CD4-positive, CD25-positive, alpha-beta regulatory T cell (primary cell): ENCODE results near the gene DRAXIN. TPM values are rescaled to one million over a fixed set of nuclear protein-coding genes. Genes with fewer than 3 reads are reported as not detected.

Source experiments
- ATAC-seq, 2 donors: fragments of 150-1000 bp; cut with Tn5 transposase; one replicate each; pipeline ENCODE4 v1.10.0; 2021; ENCODE audit warnings: low read depth in 2 of 2, moderate number of reproducible peaks in 2 of 2, moderate library complexity in 1 of 2
- DNase-seq, 3 donors: peaks; one replicate each; pipeline versions ENCODE4 v3.0.0 to v3.0.0-alpha.2; 2012 to 2022; ENCODE audit warnings: mixed read lengths in 1 of 3
- H3K27ac ChIP-seq: one replicate; pipeline ENCODE4 v1.7.0; 2013; ENCODE audit warnings: mild to moderate bottlenecking, low read length; ENCODE audit not compliant: insufficient read depth, poor library complexity, severe bottlenecking
- H3K27me3 ChIP-seq: one replicate; pipeline ENCODE4 v1.7.0; 2013; ENCODE audit warnings: low read length; ENCODE audit not compliant: control insufficient read depth, insufficient read depth
- H3K36me3 ChIP-seq: one replicate; pipeline ENCODE4 v1.7.0; 2013; ENCODE audit warnings: mild to moderate bottlenecking, low read length, moderate library complexity; ENCODE audit not compliant: control insufficient read depth, insufficient read depth
- H3K4me1 ChIP-seq: 2 replicates; pipeline ENCODE4 v1.7.0; 2013; ENCODE audit warnings: mild to moderate bottlenecking, low read length; ENCODE audit not compliant: insufficient read depth, control insufficient read depth, poor library complexity, severe bottlenecking
- H3K4me3 ChIP-seq: one replicate; pipeline ENCODE4 v1.7.0; 2013; ENCODE audit warnings: low read depth, mild to moderate bottlenecking, low read length, moderate library complexity
- H3K9me3 ChIP-seq, 2 experiments: 1 replicate in 1 of 2; 2 replicates in 1 of 2; pipeline ENCODE4 v1.7.0; 2013; ENCODE audit warnings: low read length in 2 of 2, mild to moderate bottlenecking in 1 of 2, moderate library complexity in 1 of 2; ENCODE audit not compliant: control insufficient read depth in 2 of 2
- H3K27ac Mint-ChIP-seq, 3 donors: one replicate each; pipeline ENCODE4 v1.8.0; 2020 to 2022; ENCODE audit warnings: mild to moderate bottlenecking in 3 of 3, mixed read lengths in 3 of 3, moderate library complexity in 2 of 3
- H3K27me3 Mint-ChIP-seq: one replicate; pipeline ENCODE4 v1.8.0; 2022; ENCODE audit warnings: mild to moderate bottlenecking, mixed read lengths
- H3K36me3 Mint-ChIP-seq: one replicate; pipeline ENCODE4 v1.8.0; 2020; ENCODE audit warnings: mixed read lengths
- H3K4me1 Mint-ChIP-seq, 4 donors: one replicate each; pipeline ENCODE4 v1.8.0; 2020 to 2022; ENCODE audit warnings: mixed read lengths in 4 of 4, mild to moderate bottlenecking in 1 of 4
- H3K4me3 Mint-ChIP-seq, 4 donors: one replicate each; pipeline ENCODE4 v1.8.0; 2020 to 2022; ENCODE audit warnings: mild to moderate bottlenecking in 4 of 4, mixed read lengths in 4 of 4, moderate library complexity in 3 of 4
- H3K9me3 Mint-ChIP-seq, 7 donors: one replicate each; pipeline ENCODE4 v1.8.0; 2020 to 2022; ENCODE audit warnings: mixed read lengths in 7 of 7, mild to moderate bottlenecking in 3 of 7, moderate library complexity in 2 of 7
- polyA plus RNA-seq, 4 donors: library from polyadenylated mRNA; unstranded; fragments of 300-500 nt; fragmentation: Illumina TruSeq; gene quantifications; one replicate each; pipeline ENCODE4 v1.2.3, GENCODE V29; 2021
- total RNA-seq: library from RNA; stranded (reverse); gene quantifications from one replicate; pipeline ENCODE4 v1.2.3, GENCODE V29; 2022

Gene DRAXIN
- total and polyA plus RNA-seq, 5 donors from 2014 or later = 0.06 to 0.11 TPM; not detected in 3

GRCh38 chr1:11746092-11746491 is 54.6 kb downstream of the DRAXIN start:
- peaks cover 5 to 34% (median 23%) of the 10 kb centered on the region in 4 donors for H3K4me1 Mint-ChIP-seq
- peaks cover 18% of the 10 kb centered on the region for H3K36me3 Mint-ChIP-seq
- no peak overlapping the region for H3K4me3 ChIP-seq
- H3K27me3 Mint-ChIP-seq = no peaks in the 10 kb centered on the region
- no peaks in the 10 kb centered on the region for H3K9me3 ChIP-seq
- peaks cover 16% of the 10 kb centered on the region for H3K36me3 ChIP-seq
- H3K27ac Mint-ChIP-seq = peak overlapping the region in 2 of 3 donors; percentile 60 to 79
- H3K9me3 Mint-ChIP-seq = no peaks in the 10 kb centered on the region
- ATAC-seq (no peak), DNase-seq (no peak)
- no peak overlapping the region for H3K4me3 Mint-ChIP-seq
- no peaks in the 10 kb centered on the region for H3K27me3 ChIP-seq
- no peak overlapping the region for H3K27ac ChIP-seq
- peaks cover 19% of the 10 kb centered on the region for H3K4me1 ChIP-seq

- no peaks in the 10 kb centered on the region for H3K27me3 Mint-ChIP-seq
- no peak for DNase-seq
- Histone ChIP-seq H3K27ac (no peak overlapping the region), H3K9me3 (no peaks in the 10 kb centered on the region), H3K36me3 (peaks cover 16% of the 10 kb centered on the region), H3K4me3 (no peak overlapping the region), H3K27me3 (no peaks in the 10 kb centered on the region), H3K4me1 (peaks cover 10% of the 10 kb centered on the region)
- peak overlapping the region in 2 of 3 donors; percentile 5 to 89 for H3K27ac Mint-ChIP-seq
- no peak for ATAC-seq
- H3K4me1 Mint-ChIP-seq = peaks cover 5 to 25% (median 16%) of the 10 kb centered on the region in 4 donors
- no peaks in the 10 kb centered on the region for H3K9me3 Mint-ChIP-seq
- H3K4me3 Mint-ChIP-seq = no peak overlapping the region
- peaks cover 18% of the 10 kb centered on the region for H3K36me3 Mint-ChIP-seq
These were observed 55.4 kb downstream of the DRAXIN start for GRCh38 chr1:11746795-11747487.

- peak overlapping the region in 1 of 4 donors; percentile 83 for H3K4me3 Mint-ChIP-seq
- Histone ChIP-seq H3K27ac (no peak overlapping the region), H3K27me3 (no peaks in the 10 kb centered on the region), H3K9me3 (no peaks in the 10 kb centered on the region), H3K4me3 (no peak overlapping the region), H3K4me1 (peaks cover 6% of the 10 kb centered on the region), H3K36me3 (peaks cover 16% of the 10 kb centered on the region)
- no peaks in the 10 kb centered on the region for H3K9me3 Mint-ChIP-seq
- ATAC-seq (no peak), DNase-seq (peak in 1 of 3 donors; percentile 28)
- H3K36me3 Mint-ChIP-seq = peaks cover 18% of the 10 kb centered on the region
- no peaks in the 10 kb centered on the region for H3K27me3 Mint-ChIP-seq
- peak overlapping the region in 2 of 3 donors; percentile 14 to 67 for H3K27ac Mint-ChIP-seq
- peaks cover 0 to 15% (median 8%) of the 10 kb centered on the region in 4 donors for H3K4me1 Mint-ChIP-seq
These were observed 57.0 kb downstream of the DRAXIN start for GRCh38 chr1:11748294-11749202.

- ATAC-seq = peak; percentile 73 to 82
- peak overlapping the region in 1 of 4 donors; percentile 83 for H3K4me3 Mint-ChIP-seq
- H3K36me3 ChIP-seq = peaks cover 16% of the 10 kb centered on the region
- no peaks in the 10 kb centered on the region for H3K27me3 Mint-ChIP-seq
- peaks cover 18% of the 10 kb centered on the region for H3K36me3 Mint-ChIP-seq
- no peaks in the 10 kb centered on the region for H3K9me3 Mint-ChIP-seq
- H3K27me3 ChIP-seq = no peaks in the 10 kb centered on the region
- H3K4me1 ChIP-seq = peaks cover 6% of the 10 kb centered on the region
- peaks cover 0 to 15% (median 8%) of the 10 kb centered on the region in 4 donors for H3K4me1 Mint-ChIP-seq
- H3K9me3 ChIP-seq = no peaks in the 10 kb centered on the region
- H3K27ac Mint-ChIP-seq = peak overlapping the region in 2 of 3 donors; percentile 14 to 67
- DNase-seq = peak; percentile 30 to 75 (median 46)
- no peak overlapping the region for H3K27ac ChIP-seq
- no peak overlapping the region for H3K4me3 ChIP-seq
These were observed 57.7 kb downstream of the DRAXIN start for GRCh38 chr1:11749203-11749689.

- ATAC-seq = no peak
- Mint-ChIP-seq H3K4me3 (no peak overlapping the region), H3K27me3 (peaks cover 4% of the 10 kb centered on the region), H3K27ac (no peak overlapping the region), H3K9me3 (no peaks in the 10 kb centered on the region), H3K4me1 (peaks cover 0 to 15% (median 7%) of the 10 kb centered on the region in 4 donors), H3K36me3 (peaks cover 18% of the 10 kb centered on the region)
- Histone ChIP-seq H3K9me3 (no peaks in the 10 kb centered on the region), H3K27ac (no peak overlapping the region), H3K27me3 (no peaks in the 10 kb centered on the region), H3K4me3 (no peak overlapping the region), H3K36me3 (peaks cover 16% of the 10 kb centered on the region), H3K4me1 (peaks cover 6% of the 10 kb centered on the region)
- DNase-seq = no peak
These were observed 58.5 kb downstream of the DRAXIN start for GRCh38 chr1:11749996-11750395.

GRCh38 chr1:11751087-11751486 is 59.6 kb downstream of the DRAXIN start:
- no peak overlapping the region for H3K4me3 Mint-ChIP-seq
- H3K36me3 Mint-ChIP-seq = peaks cover 13% of the 10 kb centered on the region
- H3K27me3 ChIP-seq = no peaks in the 10 kb centered on the region
- ATAC-seq (no peak), DNase-seq (no peak)
- no peak overlapping the region for H3K27ac ChIP-seq
- no peak overlapping the region for H3K4me3 ChIP-seq
- no peak overlapping the region for H3K27ac Mint-ChIP-seq
- H3K9me3 ChIP-seq = no peaks in the 10 kb centered on the region
- H3K9me3 Mint-ChIP-seq = no peaks in the 10 kb centered on the region
- H3K4me1 ChIP-seq = peaks cover 6% of the 10 kb centered on the region
- peaks cover 4% of the 10 kb centered on the region for H3K27me3 Mint-ChIP-seq
- H3K36me3 ChIP-seq = peaks cover 11% of the 10 kb centered on the region
- peaks cover 0 to 11% (median 7%) of the 10 kb centered on the region in 4 donors for H3K4me1 Mint-ChIP-seq

- Mint-ChIP-seq H3K27ac (peak overlapping the region; percentile 36 to 69 (median 58)), H3K9me3 (no peaks in the 10 kb centered on the region), H3K4me3 (no peak overlapping the region)
These were observed 61.0 kb downstream of the DRAXIN start for GRCh38 chr1:11752359-11753088.

More at GRCh38 chr1:11752359-11753088, 61.0 kb downstream of the DRAXIN start:
- Histone ChIP-seq H3K9me3 (no peaks in the 10 kb centered on the region), H3K27ac (no peak overlapping the region), H3K4me3 (no peak overlapping the region), H3K36me3 (peaks cover 6% of the 10 kb centered on the region), H3K27me3 (no peaks in the 10 kb centered on the region), H3K4me1 (peaks cover 6% of the 10 kb centered on the region)
- H3K4me1 Mint-ChIP-seq = peaks cover 0 to 7% (median 6%) of the 10 kb centered on the region in 4 donors
- H3K27me3 Mint-ChIP-seq = peaks cover 4% of the 10 kb centered on the region
- ATAC-seq (no peak), DNase-seq (no peak)
- H3K36me3 Mint-ChIP-seq = peaks cover 4% of the 10 kb centered on the region
